RWPE2 (cell line): Measurements from ENCODE around the gene FGFR2.

Experiments used
- ATAC-seq: fragments of 200-7000 bp; cut with Tn5 transposase; 3 replicates; pipeline ENCODE4 v1.9.1; 2021; ENCODE audit warnings: low read depth
- DNase-seq: peaks from one replicate; pipeline ENCODE4 v3.0.0-alpha.2; 2020; ENCODE audit warnings: low spot score
- H3K27ac ChIP-seq: fragments of 450-650 bp; 2 replicates; pipeline ENCODE4 v1.5.1; 2017; ENCODE audit warnings: mild to moderate bottlenecking; ENCODE audit not compliant: poor library complexity, severe bottlenecking
- H3K27me3 ChIP-seq: fragments of 250-450 bp; sonication (Bioruptor Pico); 2 replicates; pipeline ENCODE4 v1.5.1; 2021; ENCODE audit warnings: mild to moderate bottlenecking, moderate library complexity; ENCODE audit not compliant: insufficient read depth, poor library complexity, severe bottlenecking
- H3K36me3 ChIP-seq: fragments of 250-450 bp; sonication (Bioruptor Pico); 2 replicates; pipeline ENCODE4 v1.5.1; 2020; ENCODE audit warnings: low read depth, mild to moderate bottlenecking, moderate library complexity
- H3K4me1 ChIP-seq: fragments of 250-450 bp; sonication (Bioruptor Pico); 2 replicates; pipeline ENCODE4 v1.5.1; 2021; ENCODE audit warnings: mild to moderate bottlenecking, moderate library complexity; ENCODE audit not compliant: insufficient read depth, poor library complexity, severe bottlenecking
- H3K4me3 ChIP-seq: fragments of 250-450 bp; sonication (Bioruptor Pico); 2 replicates; pipeline ENCODE4 v1.5.1; 2021; ENCODE audit warnings: mild to moderate bottlenecking, moderate library complexity; ENCODE audit not compliant: severe bottlenecking
- H3K9me3 ChIP-seq: fragments of 250-450 bp; sonication (Bioruptor Pico); 2 replicates; pipeline ENCODE4 v1.5.1; 2021; ENCODE audit warnings: mild to moderate bottlenecking, moderate library complexity; ENCODE audit not compliant: severe bottlenecking
- TF ChIP-seq, protein P1 (sequence below): fragments of 450-650 bp; IDR thresholded peaks from one replicate; pipeline ENCODE4 v1.5.1; 2017; ENCODE audit warnings: mild to moderate bottlenecking, moderate library complexity; ENCODE audit not compliant: poor library complexity, severe bottlenecking

The FGFR2 gene

DNA sequence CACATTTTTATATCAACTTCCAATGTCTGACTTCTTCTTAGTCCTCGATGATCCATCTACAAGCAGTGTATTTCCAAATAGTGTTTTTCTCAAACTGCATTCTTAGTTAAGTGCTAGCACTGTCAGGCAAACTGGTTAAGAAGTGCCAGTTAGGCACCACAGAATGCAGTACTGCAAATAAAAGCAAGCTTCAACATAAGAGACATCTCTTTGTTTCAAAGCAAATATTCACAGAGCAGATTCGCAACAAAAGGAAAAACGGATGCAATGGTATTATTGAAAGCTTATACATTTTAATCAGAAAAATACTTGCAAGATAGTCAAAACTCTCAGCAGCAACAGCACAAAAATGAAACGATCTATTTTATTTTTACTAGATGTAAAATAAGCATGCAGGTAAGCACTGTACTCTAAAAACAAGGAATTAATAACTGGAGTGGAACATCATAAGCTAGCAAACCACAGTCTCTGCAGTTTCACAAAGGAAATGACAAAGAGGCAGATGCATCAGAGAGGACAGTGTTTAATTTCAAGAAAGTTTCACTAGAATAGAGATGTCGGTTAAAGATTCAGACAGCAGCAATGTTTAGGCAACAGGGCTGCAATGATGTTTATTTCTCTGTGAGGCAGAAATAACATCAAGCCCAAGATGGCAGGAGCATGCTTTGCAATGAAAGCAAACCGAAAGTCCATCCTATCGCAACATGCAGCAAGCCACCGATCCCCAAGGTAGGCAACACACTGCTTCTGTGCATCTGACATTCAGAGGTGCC lies 82.0 kb downstream of the FGFR2 start:
- H3K9me3 ChIP-seq = no peaks in the 10 kb centered on the region
- ATAC-seq = no peak
- TF ChIP-seq, protein P1, sequence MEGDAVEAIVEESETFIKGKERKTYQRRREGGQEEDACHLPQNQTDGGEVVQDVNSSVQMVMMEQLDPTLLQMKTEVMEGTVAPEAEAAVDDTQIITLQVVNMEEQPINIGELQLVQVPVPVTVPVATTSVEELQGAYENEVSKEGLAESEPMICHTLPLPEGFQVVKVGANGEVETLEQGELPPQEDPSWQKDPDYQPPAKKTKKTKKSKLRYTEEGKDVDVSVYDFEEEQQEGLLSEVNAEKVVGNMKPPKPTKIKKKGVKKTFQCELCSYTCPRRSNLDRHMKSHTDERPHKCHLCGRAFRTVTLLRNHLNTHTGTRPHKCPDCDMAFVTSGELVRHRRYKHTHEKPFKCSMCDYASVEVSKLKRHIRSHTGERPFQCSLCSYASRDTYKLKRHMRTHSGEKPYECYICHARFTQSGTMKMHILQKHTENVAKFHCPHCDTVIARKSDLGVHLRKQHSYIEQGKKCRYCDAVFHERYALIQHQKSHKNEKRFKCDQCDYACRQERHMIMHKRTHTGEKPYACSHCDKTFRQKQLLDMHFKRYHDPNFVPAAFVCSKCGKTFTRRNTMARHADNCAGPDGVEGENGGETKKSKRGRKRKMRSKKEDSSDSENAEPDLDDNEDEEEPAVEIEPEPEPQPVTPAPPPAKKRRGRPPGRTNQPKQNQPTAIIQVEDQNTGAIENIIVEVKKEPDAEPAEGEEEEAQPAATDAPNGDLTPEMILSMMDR = no peak
- H3K27ac ChIP-seq = no peak overlapping the region
- DNase-seq = no peak
- H3K4me1 ChIP-seq = no peaks in the 10 kb centered on the region
- H3K27me3 ChIP-seq = no peaks in the 10 kb centered on the region
- no peaks in the 10 kb centered on the region for H3K36me3 ChIP-seq
- H3K4me3 ChIP-seq = no peak overlapping the region

DNA sequence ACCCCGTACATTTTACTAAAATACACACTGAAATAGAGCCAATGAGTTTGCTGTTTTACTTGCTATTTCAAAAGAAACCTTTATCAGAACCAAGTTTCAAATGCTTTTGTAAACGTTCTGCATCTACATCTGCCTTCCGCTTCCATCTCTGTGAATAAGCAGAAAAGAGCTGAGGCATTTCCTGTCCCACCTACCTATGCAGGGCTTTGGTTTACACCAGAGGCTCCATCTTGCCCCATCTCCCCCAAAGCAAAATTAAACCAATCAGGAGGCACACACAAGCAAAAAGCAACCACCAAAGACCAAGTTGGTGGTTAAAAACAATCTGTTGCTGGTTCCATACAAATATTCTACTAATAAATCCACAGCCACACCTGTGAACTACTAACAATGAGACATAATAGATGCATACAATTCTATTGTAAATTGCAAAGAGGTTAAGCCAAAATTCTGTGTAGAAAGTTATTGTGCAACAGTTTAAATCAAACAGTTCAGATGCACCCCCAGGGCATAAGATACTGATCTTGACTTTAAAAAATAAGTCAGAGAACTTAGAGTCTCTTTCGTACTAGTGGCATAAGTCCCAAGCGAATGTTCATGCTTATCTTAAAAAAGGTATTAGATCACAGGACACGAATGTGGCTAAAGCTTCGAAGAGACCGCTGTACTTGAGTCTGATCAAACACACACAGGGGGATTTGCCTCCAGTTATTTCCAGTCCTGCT lies 83.9 kb downstream of the FGFR2 start:
- Histone ChIP-seq H3K27ac (no peak overlapping the region), H3K4me3 (no peak overlapping the region), H3K4me1 (no peaks in the 10 kb centered on the region), H3K27me3 (no peaks in the 10 kb centered on the region), H3K36me3 (no peaks in the 10 kb centered on the region), H3K9me3 (no peaks in the 10 kb centered on the region)
- DNase-seq (no peak), ATAC-seq (no peak)
- TF ChIP-seq, protein P1 = no peak

DNA sequence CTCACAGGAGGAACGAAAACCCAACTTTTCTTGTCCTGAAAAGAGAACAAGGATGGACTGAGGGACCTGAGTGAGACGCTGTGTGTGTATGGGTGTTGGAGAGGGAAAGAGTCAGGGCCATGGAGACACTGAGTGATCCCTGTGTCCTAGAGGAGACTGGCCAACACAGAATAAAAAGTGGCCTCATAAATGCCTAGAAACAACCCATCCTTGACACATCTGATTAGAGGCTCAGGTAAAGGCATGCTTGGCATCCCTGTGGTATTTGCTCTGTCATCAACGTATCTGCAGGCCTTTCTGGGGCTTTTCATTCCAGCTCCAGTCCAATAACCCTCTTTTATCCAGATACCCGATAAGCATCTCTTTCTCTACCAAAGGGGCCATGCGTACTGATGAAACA lies 86.3 kb downstream of the FGFR2 start:
- Histone ChIP-seq H3K27me3 (no peaks in the 10 kb centered on the region), H3K4me1 (no peaks in the 10 kb centered on the region), H3K4me3 (no peak overlapping the region), H3K27ac (no peak overlapping the region), H3K9me3 (no peaks in the 10 kb centered on the region), H3K36me3 (no peaks in the 10 kb centered on the region)
- DNase-seq (no peak), ATAC-seq (peak; percentile 46; the same call in 1 of the 3 replicates)
- TF ChIP-seq, protein P1 = no peak

DNA sequence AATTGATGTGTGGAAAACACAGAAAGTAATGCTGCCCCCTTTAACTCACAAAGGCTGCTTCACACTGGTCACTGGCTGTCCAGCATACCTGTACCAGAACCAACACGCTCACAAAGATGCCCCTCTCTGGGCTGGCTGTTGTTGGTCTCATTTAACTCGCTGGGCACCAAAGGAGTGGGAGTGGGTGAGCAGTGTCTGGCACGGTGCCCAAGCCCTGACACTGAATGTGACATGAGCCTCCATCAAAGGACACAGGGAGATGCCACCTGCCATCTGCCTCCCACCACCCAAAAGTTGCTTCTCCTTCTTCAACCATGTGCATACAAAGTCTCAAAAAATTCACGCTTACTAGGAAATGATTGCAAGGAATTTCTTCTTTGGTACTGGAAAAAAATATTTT lies 86.8 kb downstream of the FGFR2 start:
- TF ChIP-seq, protein P1 = no peak
- no peaks in the 10 kb centered on the region for H3K4me1 ChIP-seq
- no peak overlapping the region for H3K4me3 ChIP-seq
- H3K27me3 ChIP-seq = no peaks in the 10 kb centered on the region
- H3K36me3 ChIP-seq = no peaks in the 10 kb centered on the region
- ATAC-seq (no peak), DNase-seq (no peak)
- no peaks in the 10 kb centered on the region for H3K9me3 ChIP-seq
- no peak overlapping the region for H3K27ac ChIP-seq
